GM12875 (cell line): ENCODE results near the gene ARHGEF38.
"Not testable (repeated sequence)": the region's sequence is repeated elsewhere in the genome, so short reads cannot be mapped to it uniquely, and the experiment has no call there.

Experiments
- H3K4me3 ChIP-seq: one replicate; pipeline ENCODE4 v1.5.1; 2011; ENCODE audit warnings: low read depth, low read length, control low read depth
- CTCF ChIP-seq: IDR thresholded peaks from 2 replicates; pipeline ENCODE4 v1.5.1; 2011; ENCODE audit warnings: low read depth, mild to moderate bottlenecking, control low read depth, inconsistent platforms, low read length, moderate library complexity, borderline replicate concordance; ENCODE audit not compliant: insufficient read depth

The ARHGEF38 gene

GRCh38 chr4:105683038-105683437, 130.6 kb downstream of the ARHGEF38 start:
- TF ChIP-seq CTCF, result no peak
- H3K4me3 ChIP-seq, result no peak overlapping the region

DNA sequence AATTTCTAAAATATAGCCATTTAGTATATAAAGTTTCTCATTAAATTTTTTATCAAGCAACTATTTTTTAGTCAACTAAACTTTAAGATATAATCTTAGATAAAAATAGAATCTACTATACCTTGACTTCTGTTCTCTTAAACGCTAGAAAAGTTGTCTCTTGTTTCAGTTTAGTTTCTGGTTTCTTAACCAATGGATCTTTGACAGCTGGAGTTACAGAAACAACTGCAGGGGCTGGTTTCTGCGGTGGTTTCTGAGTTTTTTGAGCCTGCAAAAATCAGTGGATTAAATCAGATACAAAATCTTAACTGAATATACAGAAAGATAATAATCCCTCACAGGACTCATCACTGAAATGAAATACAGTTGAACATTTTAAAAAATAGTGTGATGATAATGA, 134.2 kb downstream of the ARHGEF38 start:
- TF ChIP-seq CTCF, result no peak
- H3K4me3 ChIP-seq, result no peak overlapping the region

GRCh38 chr4:105694812-105695211, 142.4 kb downstream of the ARHGEF38 start:
- H3K4me3 ChIP-seq, result not testable (repeated sequence)

DNA sequence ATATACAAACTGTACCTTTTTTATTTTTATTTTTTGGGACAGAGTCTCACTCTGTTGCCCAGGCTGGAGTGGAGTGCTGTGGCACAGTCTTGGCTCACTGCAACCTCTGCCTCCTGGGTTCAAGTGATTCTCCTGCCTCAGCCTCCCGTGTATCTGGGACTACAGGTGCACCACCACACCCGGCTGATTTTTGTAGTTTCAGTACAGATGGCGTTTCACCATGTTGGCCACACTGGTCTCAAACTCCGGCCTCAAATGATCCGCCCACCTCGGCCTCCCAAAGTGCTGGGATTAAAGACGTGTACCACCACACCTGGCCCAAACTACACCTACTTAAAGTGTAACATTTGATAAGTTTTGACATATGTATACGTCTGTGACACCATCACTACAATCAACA, 143.4 kb downstream of the ARHGEF38 start:
- not testable (repeated sequence) for H3K4me3 ChIP-seq

- TF ChIP-seq CTCF, result no peak
- no peak overlapping the region for H3K4me3 ChIP-seq
Observed at GRCh38 chr4:105698607-105699006, 146.2 kb downstream of the ARHGEF38 start.

DNA sequence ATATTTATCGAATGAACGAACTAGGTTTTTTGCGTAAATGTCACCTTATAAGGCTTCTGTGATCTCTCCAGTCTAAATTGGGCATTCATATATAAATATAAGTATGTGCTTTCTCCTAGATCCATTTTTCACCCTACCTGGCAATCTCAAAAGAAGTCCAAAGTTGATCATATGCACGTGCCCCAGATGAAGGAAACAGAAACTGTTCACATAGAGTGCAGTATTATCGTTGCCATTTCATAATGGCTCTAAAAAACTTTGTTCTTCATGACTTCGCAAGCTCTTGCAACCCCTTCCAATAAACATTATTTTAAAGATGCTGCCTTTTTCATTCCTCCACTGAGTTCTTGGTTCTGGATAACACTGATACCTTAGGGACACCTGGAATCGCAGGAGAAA, 155.4 kb downstream of the ARHGEF38 start:
- H3K4me3 ChIP-seq, result peak overlapping the region; percentile 94
- TF ChIP-seq CTCF, result no peak

DNA sequence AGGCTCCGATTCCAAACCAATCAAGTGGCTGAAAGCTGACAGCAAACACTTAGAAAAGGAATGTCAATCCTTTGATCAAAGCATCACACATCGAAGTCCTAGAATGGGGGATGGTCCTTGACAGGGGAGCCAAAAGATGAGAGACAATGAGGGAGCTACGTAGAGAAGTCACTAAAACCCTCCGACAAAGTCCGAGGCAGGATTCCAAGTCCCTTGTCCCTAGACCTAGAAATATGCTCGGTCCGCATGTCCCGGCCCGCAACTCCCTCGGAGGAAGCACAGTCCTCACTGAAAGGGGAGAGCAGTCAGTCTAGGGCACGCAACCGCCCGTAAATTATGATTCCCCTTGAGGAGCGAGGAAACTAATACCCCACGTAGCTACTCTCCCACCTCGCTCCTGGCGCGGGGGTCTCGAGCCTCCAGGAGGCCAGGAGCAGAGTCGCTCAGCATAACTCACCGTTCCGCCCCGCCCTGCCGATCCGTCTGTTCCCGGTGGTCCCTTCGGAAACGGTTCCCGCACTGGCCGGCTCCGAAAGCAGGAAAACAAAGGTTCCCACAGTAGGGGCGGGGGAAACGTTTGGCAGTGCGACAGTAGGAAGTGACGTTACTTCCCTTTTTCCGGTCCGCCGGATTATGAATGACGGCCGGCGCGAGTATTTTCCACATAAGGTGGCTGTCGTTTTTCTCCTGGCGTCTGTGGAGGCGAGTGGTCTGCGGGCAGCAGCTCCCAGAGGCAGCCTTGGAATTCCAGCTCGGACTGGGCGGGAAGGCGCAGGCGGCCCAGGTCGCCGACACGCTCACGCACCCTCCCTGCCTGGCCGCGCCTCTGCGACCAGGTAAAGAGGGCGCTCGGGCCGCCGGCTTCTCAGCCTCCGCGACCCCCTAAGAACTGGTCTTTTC, 156.0 kb downstream of the ARHGEF38 start, which contains the start of the genes GSTCD and INTS12:
Gene GSTCD, plus strand, starts transcription at position 604 of the 900 bp plus-strand sequence. CDS start 8,830 bp downstream, outside the sequence.
Gene INTS12, minus strand, starts transcription at position 509 of the 900 bp plus-strand sequence. CDS start 8,684 bp downstream, outside the sequence.
- TF ChIP-seq CTCF, result no peak
- H3K4me3 ChIP-seq, result peak within 1 kb of the TSS; percentile 94

DNA sequence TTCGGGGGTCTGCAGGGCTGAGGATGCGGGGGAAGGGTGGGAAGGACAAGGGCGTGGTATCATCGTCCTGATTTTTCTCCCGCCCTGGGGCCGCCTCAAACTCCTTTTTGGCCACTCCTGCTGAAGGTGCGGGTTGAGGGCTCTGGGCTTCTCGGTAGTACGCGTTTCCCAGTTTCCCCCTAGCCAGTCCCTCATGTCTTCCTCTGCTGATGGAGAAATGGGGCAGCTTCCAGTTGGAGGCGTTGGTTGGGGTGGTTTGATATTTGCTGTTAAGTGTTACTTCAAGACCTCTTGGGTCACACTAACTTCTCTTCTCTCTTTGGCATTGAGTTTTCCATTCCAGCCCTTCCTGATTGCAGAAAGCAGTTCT, 156.6 kb downstream of the ARHGEF38 start:
- no peak for TF ChIP-seq CTCF
- H3K4me3 ChIP-seq, result peak overlapping the region; percentile 94
